ENCODE data around the gene WHAMM.

DNA sequence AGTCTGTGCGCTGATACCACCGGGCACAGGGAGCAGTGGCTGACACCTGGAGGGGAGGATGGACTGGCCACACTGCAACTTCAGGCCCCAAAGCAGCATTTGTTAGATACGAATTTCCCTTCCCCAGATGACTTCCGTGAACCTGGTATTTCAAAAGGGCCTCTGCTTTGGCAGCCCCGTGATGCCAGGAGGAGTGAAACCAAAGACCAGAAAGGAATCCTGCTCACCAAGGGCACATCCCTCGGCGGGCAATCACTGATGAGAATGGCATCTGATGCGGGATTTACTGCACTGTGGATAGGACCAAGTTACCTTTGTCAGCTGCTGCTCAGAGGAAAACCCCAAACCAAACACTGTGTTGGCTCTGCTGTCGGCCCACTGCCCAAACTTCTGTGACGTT, 65.5 kb downstream of the WHAMM start:
- TF ChIP-seq, protein P1, sequence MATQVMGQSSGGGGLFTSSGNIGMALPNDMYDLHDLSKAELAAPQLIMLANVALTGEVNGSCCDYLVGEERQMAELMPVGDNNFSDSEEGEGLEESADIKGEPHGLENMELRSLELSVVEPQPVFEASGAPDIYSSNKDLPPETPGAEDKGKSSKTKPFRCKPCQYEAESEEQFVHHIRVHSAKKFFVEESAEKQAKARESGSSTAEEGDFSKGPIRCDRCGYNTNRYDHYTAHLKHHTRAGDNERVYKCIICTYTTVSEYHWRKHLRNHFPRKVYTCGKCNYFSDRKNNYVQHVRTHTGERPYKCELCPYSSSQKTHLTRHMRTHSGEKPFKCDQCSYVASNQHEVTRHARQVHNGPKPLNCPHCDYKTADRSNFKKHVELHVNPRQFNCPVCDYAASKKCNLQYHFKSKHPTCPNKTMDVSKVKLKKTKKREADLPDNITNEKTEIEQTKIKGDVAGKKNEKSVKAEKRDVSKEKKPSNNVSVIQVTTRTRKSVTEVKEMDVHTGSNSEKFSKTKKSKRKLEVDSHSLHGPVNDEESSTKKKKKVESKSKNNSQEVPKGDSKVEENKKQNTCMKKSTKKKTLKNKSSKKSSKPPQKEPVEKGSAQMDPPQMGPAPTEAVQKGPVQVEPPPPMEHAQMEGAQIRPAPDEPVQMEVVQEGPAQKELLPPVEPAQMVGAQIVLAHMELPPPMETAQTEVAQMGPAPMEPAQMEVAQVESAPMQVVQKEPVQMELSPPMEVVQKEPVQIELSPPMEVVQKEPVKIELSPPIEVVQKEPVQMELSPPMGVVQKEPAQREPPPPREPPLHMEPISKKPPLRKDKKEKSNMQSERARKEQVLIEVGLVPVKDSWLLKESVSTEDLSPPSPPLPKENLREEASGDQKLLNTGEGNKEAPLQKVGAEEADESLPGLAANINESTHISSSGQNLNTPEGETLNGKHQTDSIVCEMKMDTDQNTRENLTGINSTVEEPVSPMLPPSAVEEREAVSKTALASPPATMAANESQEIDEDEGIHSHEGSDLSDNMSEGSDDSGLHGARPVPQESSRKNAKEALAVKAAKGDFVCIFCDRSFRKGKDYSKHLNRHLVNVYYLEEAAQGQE (IDR thresholded peaks at IDR 0.05; ENCODE audit: insufficient read depth in 1 of 2, low read depth in 2 of 2, low read length in 2 of 2), result no peak
- TF ChIP-seq POLR2AphosphoS5 (IDR thresholded peaks at IDR 0.05; ENCODE audit: low read depth, low read length), result no peak
- TF ChIP-seq TAF1 (IDR thresholded peaks at IDR 0.05; ENCODE audit: borderline replicate concordance, insufficient read depth, low read length), result no peak
- TF ChIP-seq SIN3A (IDR thresholded peaks at IDR 0.05; ENCODE audit: borderline replicate concordance, insufficient read depth, low read length), result no peak
- TF ChIP-seq FOXP2 (optimal IDR thresholded peaks at IDR 0.05; ENCODE audit: borderline replicate concordance, extremely low read depth, extremely low read length, insufficient read depth), result no peak
